Non-pigmented ciliary epithelial cell (primary cell): ENCODE data around the gene WDFY4.

Experiments used
- DNase-seq: peaks from one replicate; pipeline ENCODE4 v3.0.0-alpha.2; 2010; ENCODE audit warnings: low read depth

Gene WDFY4

GRCh38 chr10:48773580-48773979, 88.9 kb downstream of the WDFY4 start:
- no peak for DNase-seq

- DNase-seq = no peak
Observed at GRCh38 chr10:48774416-48775205, 89.9 kb downstream of the WDFY4 start.

GRCh38 chr10:48775206-48775517, 90.5 kb downstream of the WDFY4 start:
- no peak for DNase-seq

- DNase-seq = no peak
Observed at GRCh38 chr10:48776005-48776522, 91.4 kb downstream of the WDFY4 start.

- no peak for DNase-seq
Observed at GRCh38 chr10:48776528-48776927, 91.9 kb downstream of the WDFY4 start.

GRCh38 chr10:48777110-48777509, 92.4 kb downstream of the WDFY4 start:
- no peak for DNase-seq

GRCh38 chr10:48778193-48778857, 93.7 kb downstream of the WDFY4 start:
- DNase-seq = no peak

- no peak for DNase-seq
Observed at GRCh38 chr10:48779077-48779476, 94.4 kb downstream of the WDFY4 start.

- DNase-seq = no peak
Observed at GRCh38 chr10:48779546-48780152, 95.0 kb downstream of the WDFY4 start.

- no peak for DNase-seq
Observed at GRCh38 chr10:48780341-48780740, 95.7 kb downstream of the WDFY4 start.

GRCh38 chr10:48782386-48782785, 97.7 kb downstream of the WDFY4 start:
- DNase-seq = no peak

- DNase-seq = no peak
Observed at GRCh38 chr10:48784031-48784430, 99.4 kb downstream of the WDFY4 start.

- DNase-seq = no peak
Observed at GRCh38 chr10:48785796-48786195, 101.1 kb downstream of the WDFY4 start.

- DNase-seq = no peak
Observed at GRCh38 chr10:48786606-48787282, 102.1 kb downstream of the WDFY4 start.

GRCh38 chr10:48788554-48788953, 103.9 kb downstream of the WDFY4 start:
- no peak for DNase-seq

- DNase-seq = no peak
Observed at GRCh38 chr10:48789486-48790456, 105.1 kb downstream of the WDFY4 start.

GRCh38 chr10:48790457-48791044, 105.9 kb downstream of the WDFY4 start:
- no peak for DNase-seq

GRCh38 chr10:48791267-48791928, 106.7 kb downstream of the WDFY4 start:
- no peak for DNase-seq

- no peak for DNase-seq
Observed at GRCh38 chr10:48792121-48792520, 107.4 kb downstream of the WDFY4 start.

- DNase-seq = peak; percentile 13
Observed at GRCh38 chr10:48792687-48793096, 108.0 kb downstream of the WDFY4 start.
